ENCODE measurements around the gene ME1.

DNA sequence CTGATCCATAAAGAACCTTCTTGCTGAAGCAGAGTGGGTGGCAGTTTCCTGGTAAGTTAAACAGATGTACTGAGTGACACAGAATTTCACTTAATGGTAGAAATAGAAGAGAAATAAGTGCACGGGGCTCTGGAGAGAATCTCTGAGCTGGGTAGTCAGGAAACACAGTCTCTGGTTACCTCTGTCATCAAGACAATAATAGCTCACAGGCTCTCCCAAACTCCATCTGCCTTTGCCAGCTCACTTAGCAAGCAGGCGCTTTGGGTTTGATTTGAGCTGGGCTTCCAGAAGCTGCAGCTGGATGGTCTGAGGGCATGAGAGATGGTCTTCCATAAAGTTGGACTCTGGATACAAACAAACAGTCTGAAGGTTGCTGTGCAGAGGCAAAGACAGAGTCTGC is 41.9 kb upstream of the ME1 start:
- no peak for TF ChIP-seq EZH2phosphoT487 (IDR thresholded peaks at IDR 0.05; ENCODE audit: borderline replicate concordance)
- TF ChIP-seq, protein P1, sequence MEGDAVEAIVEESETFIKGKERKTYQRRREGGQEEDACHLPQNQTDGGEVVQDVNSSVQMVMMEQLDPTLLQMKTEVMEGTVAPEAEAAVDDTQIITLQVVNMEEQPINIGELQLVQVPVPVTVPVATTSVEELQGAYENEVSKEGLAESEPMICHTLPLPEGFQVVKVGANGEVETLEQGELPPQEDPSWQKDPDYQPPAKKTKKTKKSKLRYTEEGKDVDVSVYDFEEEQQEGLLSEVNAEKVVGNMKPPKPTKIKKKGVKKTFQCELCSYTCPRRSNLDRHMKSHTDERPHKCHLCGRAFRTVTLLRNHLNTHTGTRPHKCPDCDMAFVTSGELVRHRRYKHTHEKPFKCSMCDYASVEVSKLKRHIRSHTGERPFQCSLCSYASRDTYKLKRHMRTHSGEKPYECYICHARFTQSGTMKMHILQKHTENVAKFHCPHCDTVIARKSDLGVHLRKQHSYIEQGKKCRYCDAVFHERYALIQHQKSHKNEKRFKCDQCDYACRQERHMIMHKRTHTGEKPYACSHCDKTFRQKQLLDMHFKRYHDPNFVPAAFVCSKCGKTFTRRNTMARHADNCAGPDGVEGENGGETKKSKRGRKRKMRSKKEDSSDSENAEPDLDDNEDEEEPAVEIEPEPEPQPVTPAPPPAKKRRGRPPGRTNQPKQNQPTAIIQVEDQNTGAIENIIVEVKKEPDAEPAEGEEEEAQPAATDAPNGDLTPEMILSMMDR (conservative IDR thresholded peaks at IDR 0.05; ENCODE audit: low read length) = no peak
